Astrocyte (in vitro differentiated cells and primary cell): ENCODE data around the gene VIPR2. TPM values are rescaled to one million over a fixed set of nuclear protein-coding genes. Genes with fewer than 3 reads are reported as not detected.

Experiments used
- DNase-seq: peaks from one replicate; pipeline ENCODE4 v3.0.0-alpha.2; 2010; ENCODE audit warnings: low read depth
- FAIRE-seq: peaks from 2 replicates; lab custom pipeline; 2011; peaks lifted over from hg19 to GRCh38; lab: Jason Lieb, UNC
- H2AFZ ChIP-seq: 2 replicates; pipeline ENCODE4 v1.6.0; 2012; ENCODE audit warnings: low read depth, low read length, inconsistent platforms
- H3K27ac ChIP-seq: 2 replicates; pipeline ENCODE4 v1.5.1; 2011; ENCODE audit warnings: low read depth, low read length, inconsistent platforms
- H3K27me3 ChIP-seq: 2 replicates; pipeline ENCODE4 v1.6.0; 2011; ENCODE audit warnings: low read length, inconsistent platforms; ENCODE audit not compliant: insufficient read depth
- H3K36me3 ChIP-seq: 2 replicates; pipeline ENCODE4 v1.5.1; 2011; ENCODE audit warnings: low read length, inconsistent platforms; ENCODE audit not compliant: insufficient read depth
- H3K4me1 ChIP-seq: 2 replicates; pipeline ENCODE4 v1.5.1; 2011; ENCODE audit warnings: low read length, inconsistent platforms; ENCODE audit not compliant: insufficient read depth
- H3K4me2 ChIP-seq: 2 replicates; pipeline ENCODE4 v1.6.0; 2012; ENCODE audit warnings: low read length, inconsistent platforms
- H3K4me3 ChIP-seq: 2 replicates; pipeline ENCODE4 v1.5.1; 2011; ENCODE audit warnings: low read depth, mild to moderate bottlenecking, low read length, inconsistent platforms; ENCODE audit not compliant: insufficient read depth
- H3K79me2 ChIP-seq: 2 replicates; pipeline ENCODE4 v1.6.0; 2012; ENCODE audit warnings: mild to moderate bottlenecking, low read length, inconsistent platforms; ENCODE audit not compliant: insufficient read depth
- H3K9ac ChIP-seq: 2 replicates; pipeline ENCODE4 v1.6.0; 2012; ENCODE audit warnings: mild to moderate bottlenecking, low read length, inconsistent platforms
- H3K9me3 ChIP-seq: 2 replicates; pipeline ENCODE4 v1.5.1; 2012; ENCODE audit warnings: low read depth, mild to moderate bottlenecking, low read length, inconsistent platforms; ENCODE audit not compliant: insufficient read depth
- H4K20me1 ChIP-seq: 2 replicates; pipeline ENCODE4 v1.6.0; 2012; ENCODE audit warnings: low read length, inconsistent platforms; ENCODE audit not compliant: insufficient read depth
- H3K27ac Mint-ChIP-seq: one replicate; pipeline ENCODE4 v1.8.0; 2021; ENCODE audit warnings: mild to moderate bottlenecking, mixed read lengths; ENCODE audit not compliant: unreplicated experiment
- H3K27me3 Mint-ChIP-seq: one replicate; pipeline ENCODE4 v1.8.0; 2021; ENCODE audit warnings: low read depth, mixed read lengths; ENCODE audit not compliant: unreplicated experiment
- H3K36me3 Mint-ChIP-seq: one replicate; pipeline ENCODE4 v1.8.0; 2021; ENCODE audit warnings: low read depth, mixed read lengths; ENCODE audit not compliant: unreplicated experiment
- H3K4me1 Mint-ChIP-seq: one replicate; pipeline ENCODE4 v1.8.0; 2021; ENCODE audit warnings: low read depth, mixed read lengths; ENCODE audit not compliant: unreplicated experiment
- H3K4me3 Mint-ChIP-seq: one replicate; pipeline ENCODE4 v1.8.0; 2021; ENCODE audit warnings: mild to moderate bottlenecking, moderate library complexity, mixed read lengths; ENCODE audit not compliant: unreplicated experiment
- H3K9me3 Mint-ChIP-seq: one replicate; pipeline ENCODE4 v1.8.0; 2021; ENCODE audit warnings: mild to moderate bottlenecking, mixed read lengths; ENCODE audit not compliant: unreplicated experiment
- CTCF ChIP-seq: IDR thresholded peaks from 2 replicates; pipeline ENCODE4 v1.5.1; 2011; ENCODE audit warnings: low read depth, mild to moderate bottlenecking, inconsistent platforms, low read length, moderate library complexity; ENCODE audit not compliant: insufficient read depth
- EZH2 ChIP-seq: IDR thresholded peaks from 2 replicates; pipeline ENCODE4 v1.6.1; 2012; ENCODE audit warnings: mild to moderate bottlenecking, low read length, inconsistent platforms; ENCODE audit not compliant: insufficient read depth
- total RNA-seq: library from RNA; stranded (reverse); gene quantifications from 2 replicates; pipeline ENCODE4 v1.2.1, GENCODE V29; 2021

The VIPR2 gene
- total RNA-seq, 1 donor from 2014 or later: 0.68 TPM

GRCh38 chr7:159034394-159034793 is 110.3 kb downstream of the VIPR2 start:
- Histone ChIP-seq H3K4me3 (no peak overlapping the region), H3K9ac (no peak overlapping the region), H3K36me3 (no peaks in the 10 kb centered on the region), H3K79me2 (no peaks in the 10 kb centered on the region), H3K4me1 (no peaks in the 10 kb centered on the region), H2AFZ (no peak overlapping the region), H3K27ac (no peak overlapping the region), H3K27me3 (no peaks in the 10 kb centered on the region), H4K20me1 (no peaks in the 10 kb centered on the region), H3K4me2 (no peak overlapping the region), H3K9me3 (no peaks in the 10 kb centered on the region)
- Mint-ChIP-seq H3K36me3 (no peaks in the 10 kb centered on the region), H3K27me3 (peaks cover 15% of the 10 kb centered on the region), H3K4me3 (no peak overlapping the region), H3K4me1 (peaks cover 2% of the 10 kb centered on the region), H3K9me3 (no peaks in the 10 kb centered on the region), H3K27ac (no peak overlapping the region)
- no peak for TF ChIP-seq CTCF
- TF ChIP-seq EZH2: no peak
- no peak for FAIRE-seq
- DNase-seq: no peak

GRCh38 chr7:159033956-159034355 is 110.7 kb downstream of the VIPR2 start:
- Mint-ChIP-seq H3K4me1 (peaks cover 2% of the 10 kb centered on the region), H3K4me3 (no peak overlapping the region), H3K36me3 (no peaks in the 10 kb centered on the region), H3K27me3 (peaks cover 15% of the 10 kb centered on the region), H3K9me3 (no peaks in the 10 kb centered on the region), H3K27ac (no peak overlapping the region)
- Histone ChIP-seq H3K9ac (no peak overlapping the region), H3K36me3 (no peaks in the 10 kb centered on the region), H3K4me3 (no peak overlapping the region), H3K4me1 (no peaks in the 10 kb centered on the region), H3K9me3 (no peaks in the 10 kb centered on the region), H3K4me2 (no peak overlapping the region), H3K27me3 (no peaks in the 10 kb centered on the region), H4K20me1 (no peaks in the 10 kb centered on the region), H3K27ac (no peak overlapping the region), H2AFZ (no peak overlapping the region), H3K79me2 (no peaks in the 10 kb centered on the region)
- no peak for DNase-seq
- no peak for TF ChIP-seq CTCF
- no peak for TF ChIP-seq EZH2
- no peak for FAIRE-seq

GRCh38 chr7:159033473-159033825 is 111.2 kb downstream of the VIPR2 start:
- DNase-seq (no peak), FAIRE-seq (no peak)
- Mint-ChIP-seq H3K4me3 (no peak overlapping the region), H3K36me3 (no peaks in the 10 kb centered on the region), H3K4me1 (peaks cover 2% of the 10 kb centered on the region), H3K27ac (no peak overlapping the region), H3K27me3 (peaks cover 19% of the 10 kb centered on the region), H3K9me3 (no peaks in the 10 kb centered on the region)
- Histone ChIP-seq H3K4me2 (no peak overlapping the region), H3K4me1 (no peaks in the 10 kb centered on the region), H3K9ac (no peak overlapping the region), H3K4me3 (no peak overlapping the region), H4K20me1 (no peaks in the 10 kb centered on the region), H2AFZ (no peak overlapping the region), H3K36me3 (no peaks in the 10 kb centered on the region), H3K9me3 (no peaks in the 10 kb centered on the region), H3K27ac (no peak overlapping the region), H3K79me2 (no peaks in the 10 kb centered on the region), H3K27me3 (no peaks in the 10 kb centered on the region)
- TF ChIP-seq EZH2 (no peak), CTCF (no peak)
